ENCODE measurements around the gene PUM1.
A peak's percentile ranks its signal among the peaks of the same experiment; 100 is the strongest.
"Not testable (repeated sequence)": the region's sequence is repeated elsewhere in the genome, so short reads cannot be mapped to it uniquely, and the experiment has no call there.

Gene PUM1

DNA sequence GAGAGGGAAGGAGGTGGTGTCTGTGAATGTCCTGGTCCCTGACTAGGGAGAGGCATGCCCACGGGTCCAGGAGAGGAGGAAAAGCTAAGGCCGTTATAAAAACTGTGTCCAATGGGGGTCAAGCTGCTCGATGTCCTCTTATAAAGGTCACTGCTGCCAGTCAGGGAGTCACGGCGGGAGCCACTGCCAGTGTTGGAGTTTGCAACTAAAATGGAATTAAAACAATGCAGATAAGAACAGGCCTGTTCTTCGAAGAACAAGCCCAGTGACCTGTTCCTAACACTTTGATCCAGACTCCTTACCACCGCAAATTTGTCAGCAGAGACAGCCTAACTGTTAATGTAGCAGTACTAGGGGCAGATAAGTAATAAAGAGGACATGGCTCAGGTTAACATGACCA lies 100.8 kb downstream of the PUM1 start:
- Histone ChIP-seq H3K4me1 (ENCODE audit: control insufficient read depth, insufficient read depth, low read length) (peaks cover 7% of the 10 kb centered on the region), H3K27me3 (ENCODE audit: control insufficient read depth, insufficient read depth, low read length) (no peaks in the 10 kb centered on the region), H3K4me3 (ENCODE audit: low read length) (no peak overlapping the region), H3K9ac (ENCODE audit: low read length) (no peak overlapping the region), H3K27ac (ENCODE audit: low read depth, low read length) (no peak overlapping the region), H3K36me3 (ENCODE audit: control insufficient read depth, insufficient read depth, low read length) (peaks cover 41% of the 10 kb centered on the region)

DNA sequence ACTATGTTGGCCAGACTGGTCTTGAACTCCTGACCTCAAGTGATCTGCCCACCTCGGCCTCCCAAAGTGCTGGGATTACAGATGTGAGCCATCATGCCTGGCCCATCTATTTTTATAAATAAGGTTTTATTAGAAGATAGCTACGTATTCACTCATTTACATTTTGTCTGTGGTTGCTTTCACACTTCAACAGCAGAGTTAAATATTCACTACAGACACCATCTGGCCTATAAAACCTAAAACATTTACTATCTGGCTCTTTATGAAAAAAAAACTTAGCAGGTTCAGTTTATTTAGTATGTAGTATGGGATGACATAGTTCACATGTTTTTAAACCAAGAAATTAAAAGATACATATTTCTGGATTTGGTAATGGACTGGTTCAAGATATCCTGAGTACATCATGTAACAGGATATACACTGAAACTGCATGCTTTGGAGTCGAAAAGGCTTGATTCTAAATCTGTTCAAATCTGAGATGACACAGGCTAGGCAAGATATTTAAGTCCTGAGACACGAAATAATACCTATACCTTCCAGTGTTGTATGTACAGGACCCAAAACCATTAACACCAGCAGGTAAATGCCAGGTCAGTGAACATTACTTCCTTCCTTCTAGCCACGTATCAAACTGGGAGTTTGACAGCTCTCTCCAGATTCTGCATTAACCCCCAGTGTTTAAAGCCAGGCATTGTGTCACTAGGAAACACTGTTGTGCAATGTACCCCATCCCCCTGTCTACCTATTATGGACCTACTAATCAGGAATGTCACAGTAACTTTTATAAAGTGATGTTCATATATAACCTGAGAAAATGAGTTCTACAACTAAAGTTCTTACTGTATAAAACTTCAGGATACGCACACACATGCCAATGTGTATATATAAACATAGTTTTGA lies 102.7 kb downstream of the PUM1 start:
- Histone ChIP-seq H3K4me3 (ENCODE audit: low read length) (no peak overlapping the region), H3K36me3 (ENCODE audit: control insufficient read depth, insufficient read depth, low read length) (peaks cover 33% of the 10 kb centered on the region), H3K27me3 (ENCODE audit: control insufficient read depth, insufficient read depth, low read length) (no peaks in the 10 kb centered on the region), H3K27ac (ENCODE audit: low read depth, low read length) (no peak overlapping the region), H3K4me1 (ENCODE audit: control insufficient read depth, insufficient read depth, low read length) (peaks cover 7% of the 10 kb centered on the region), H3K9ac (ENCODE audit: low read length) (no peak overlapping the region)

DNA sequence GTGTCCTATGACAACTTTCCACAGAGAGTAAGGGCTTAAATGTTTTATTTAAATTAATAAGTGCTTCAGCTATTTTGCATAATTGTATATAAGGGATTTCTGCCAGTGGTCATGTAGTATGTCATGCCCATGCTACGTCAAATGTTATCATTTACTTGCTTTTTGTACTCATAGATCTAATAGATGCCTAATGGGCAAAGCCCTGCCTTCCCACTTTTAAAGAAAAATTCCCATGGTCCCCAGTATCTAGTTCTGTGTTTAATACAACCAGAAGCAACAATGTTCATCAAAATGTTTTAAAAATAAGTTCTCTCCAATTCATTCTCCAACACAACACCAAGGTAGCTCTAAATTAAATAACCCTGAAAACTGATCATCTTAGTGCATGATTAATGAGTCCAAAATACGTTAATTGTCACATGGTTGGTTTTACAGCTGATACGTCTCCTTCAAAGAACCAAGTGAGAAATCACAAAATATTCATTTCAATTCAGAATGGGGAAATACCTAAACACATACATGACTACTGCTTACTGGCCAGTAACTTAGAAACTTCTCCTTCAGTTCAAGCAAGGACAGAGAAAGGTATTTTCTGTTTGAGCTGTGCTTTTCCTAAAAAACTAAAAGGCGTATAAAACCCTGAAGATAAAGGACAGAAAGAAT lies 107.8 kb downstream of the PUM1 start:
- no peak overlapping the region for H3K9ac ChIP-seq (ENCODE audit: low read length)
- H3K4me3 ChIP-seq (ENCODE audit: low read length) = no peak overlapping the region
- peaks cover 11% of the 10 kb centered on the region for H3K36me3 ChIP-seq (ENCODE audit: control insufficient read depth, insufficient read depth, low read length)
- H3K27ac ChIP-seq (ENCODE audit: low read depth, low read length) = no peak overlapping the region
- H3K4me1 ChIP-seq (ENCODE audit: control insufficient read depth, insufficient read depth, low read length) = no peaks in the 10 kb centered on the region
- H3K27me3 ChIP-seq (ENCODE audit: control insufficient read depth, insufficient read depth, low read length) = no peaks in the 10 kb centered on the region

DNA sequence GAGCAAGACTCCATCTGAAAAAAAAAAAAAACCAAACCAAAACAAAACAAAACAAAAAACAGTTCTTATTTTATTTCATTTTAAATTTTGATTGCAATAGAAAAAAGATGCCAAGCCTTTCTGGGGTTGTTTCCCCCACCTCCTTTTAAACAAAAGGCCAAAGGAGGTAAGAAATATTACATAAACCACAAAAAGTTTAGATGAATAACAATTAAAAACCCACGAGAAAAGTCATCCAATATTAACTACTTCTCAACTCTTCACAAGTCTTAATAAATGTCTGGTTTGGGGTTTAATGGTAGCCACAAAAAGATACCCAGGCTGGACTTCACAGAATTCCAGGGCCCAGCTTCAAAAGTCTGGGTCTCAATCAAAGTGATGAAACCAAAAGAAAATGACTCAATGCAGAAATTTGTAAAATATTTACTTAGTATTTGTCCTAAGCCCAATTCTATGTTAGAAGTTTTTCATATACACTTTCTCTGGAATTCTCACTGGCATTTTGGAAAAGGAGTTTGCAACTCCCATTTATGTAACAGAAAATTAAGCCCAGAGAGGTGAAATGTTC lies 110.0 kb downstream of the PUM1 start:
- H3K27me3 ChIP-seq (ENCODE audit: control insufficient read depth, insufficient read depth, low read length) = no peaks in the 10 kb centered on the region
- H3K4me1 ChIP-seq (ENCODE audit: control insufficient read depth, insufficient read depth, low read length) = no peaks in the 10 kb centered on the region
- H3K27ac ChIP-seq (ENCODE audit: low read depth, low read length) = no peak overlapping the region
- no peak overlapping the region for H3K4me3 ChIP-seq (ENCODE audit: low read length)
- no peak overlapping the region for H3K9ac ChIP-seq (ENCODE audit: low read length)
- H3K36me3 ChIP-seq (ENCODE audit: control insufficient read depth, insufficient read depth, low read length) = peaks cover 21% of the 10 kb centered on the region

DNA sequence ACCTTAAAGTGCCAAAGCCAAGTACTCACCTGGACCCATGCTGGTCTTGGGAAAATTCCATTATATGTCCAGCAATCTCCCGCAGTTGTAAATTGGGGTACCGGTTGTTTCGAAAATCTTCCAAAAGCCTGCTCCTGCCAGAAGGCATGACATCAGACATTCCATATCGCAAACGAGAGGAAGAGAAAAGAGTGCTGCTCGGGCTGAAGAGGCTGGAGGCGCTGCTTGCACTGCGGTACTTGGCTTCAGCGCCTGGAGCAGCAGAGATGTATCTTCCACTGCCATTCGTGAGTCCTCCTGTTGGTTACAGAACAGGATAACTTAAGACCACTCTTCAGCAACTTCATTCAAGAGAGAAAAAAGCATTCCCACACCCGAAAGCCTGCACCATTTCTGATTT lies 111.8 kb downstream of the PUM1 start:
- Histone ChIP-seq H3K27me3 (ENCODE audit: control insufficient read depth, insufficient read depth, low read length) (no peaks in the 10 kb centered on the region), H3K27ac (ENCODE audit: low read depth, low read length) (no peak overlapping the region), H3K9ac (ENCODE audit: low read length) (no peak overlapping the region), H3K4me1 (ENCODE audit: control insufficient read depth, insufficient read depth, low read length) (no peaks in the 10 kb centered on the region), H3K36me3 (ENCODE audit: control insufficient read depth, insufficient read depth, low read length) (peaks cover 26% of the 10 kb centered on the region), H3K4me3 (ENCODE audit: low read length) (no peak overlapping the region)

DNA sequence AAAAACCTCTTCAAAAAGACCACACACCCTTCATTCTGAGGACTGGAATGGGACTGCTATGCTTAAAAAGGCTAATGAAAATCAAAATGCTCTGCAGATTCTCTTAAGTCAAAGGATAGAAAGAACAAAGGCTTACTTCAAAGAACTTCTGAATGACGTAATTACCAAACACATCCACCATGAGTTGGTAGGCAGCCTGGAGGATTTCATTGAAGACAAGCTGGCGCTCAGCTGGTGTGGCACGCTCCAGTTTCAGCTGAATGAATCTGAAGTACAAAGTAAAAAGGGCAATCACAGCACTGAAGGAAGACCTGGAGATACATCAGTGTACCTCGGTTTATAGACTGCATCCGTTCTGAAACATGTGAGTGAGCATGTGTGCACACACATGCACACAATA lies 113.4 kb downstream of the PUM1 start:
- H3K36me3 ChIP-seq (ENCODE audit: control insufficient read depth, insufficient read depth, low read length) = peaks cover 34% of the 10 kb centered on the region
- H3K27me3 ChIP-seq (ENCODE audit: control insufficient read depth, insufficient read depth, low read length) = no peaks in the 10 kb centered on the region
- H3K4me1 ChIP-seq (ENCODE audit: control insufficient read depth, insufficient read depth, low read length) = no peaks in the 10 kb centered on the region
- H3K9ac ChIP-seq (ENCODE audit: low read length) = no peak overlapping the region
- H3K4me3 ChIP-seq (ENCODE audit: low read length) = no peak overlapping the region
- H3K27ac ChIP-seq (ENCODE audit: low read depth, low read length) = peak overlapping the region; percentile 14

DNA sequence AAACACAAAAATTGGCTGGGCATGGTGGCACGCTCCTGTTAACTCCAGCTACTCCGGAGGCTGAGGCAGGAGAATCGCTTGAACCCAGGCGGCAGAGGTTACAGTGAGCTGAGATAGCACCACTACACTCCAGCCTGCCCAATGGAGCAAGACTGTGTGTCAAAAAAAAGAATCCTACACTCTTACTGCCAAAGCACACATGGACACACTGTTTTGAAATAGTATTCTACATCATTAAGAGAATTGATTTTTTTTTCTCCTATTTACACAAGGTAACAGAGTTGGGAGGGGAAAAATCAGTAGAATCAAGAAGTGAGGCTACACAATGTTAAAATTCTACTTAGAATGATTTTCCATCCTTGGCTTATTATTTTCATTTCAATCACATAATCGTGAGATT lies 114.8 kb downstream of the PUM1 start:
- H3K4me1 ChIP-seq (ENCODE audit: control insufficient read depth, insufficient read depth, low read length) = no peaks in the 10 kb centered on the region
- H3K27me3 ChIP-seq (ENCODE audit: control insufficient read depth, insufficient read depth, low read length) = no peaks in the 10 kb centered on the region
- no peak overlapping the region for H3K27ac ChIP-seq (ENCODE audit: low read depth, low read length)
- H3K4me3 ChIP-seq (ENCODE audit: low read length) = no peak overlapping the region
- no peak overlapping the region for H3K9ac ChIP-seq (ENCODE audit: low read length)
- peaks cover 35% of the 10 kb centered on the region for H3K36me3 ChIP-seq (ENCODE audit: control insufficient read depth, insufficient read depth, low read length)

DNA sequence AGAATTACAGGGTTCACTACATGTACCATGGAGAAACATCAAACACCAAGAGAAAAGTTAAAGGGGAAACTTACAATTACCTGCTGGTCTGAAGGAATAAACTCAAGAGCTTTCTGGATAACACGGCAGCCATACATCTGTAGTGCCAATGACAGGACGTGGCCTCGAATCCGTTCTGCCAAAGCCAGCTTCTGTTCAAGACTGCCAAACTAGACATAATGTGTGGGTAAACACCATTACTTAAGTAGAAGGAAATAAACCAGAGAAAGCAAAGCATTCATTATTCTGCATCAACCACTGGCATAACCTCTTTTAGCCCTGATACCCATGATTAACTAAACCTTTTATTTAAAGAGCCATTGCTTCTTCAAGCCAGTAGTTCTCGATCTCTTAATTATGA lies 115.5 kb downstream of the PUM1 start:
- Histone ChIP-seq H3K4me3 (ENCODE audit: low read length) (no peak overlapping the region), H3K4me1 (ENCODE audit: control insufficient read depth, insufficient read depth, low read length) (no peaks in the 10 kb centered on the region), H3K27me3 (ENCODE audit: control insufficient read depth, insufficient read depth, low read length) (no peaks in the 10 kb centered on the region), H3K9ac (ENCODE audit: low read length) (no peak overlapping the region), H3K27ac (ENCODE audit: low read depth, low read length) (no peak overlapping the region), H3K36me3 (ENCODE audit: control insufficient read depth, insufficient read depth, low read length) (peaks cover 35% of the 10 kb centered on the region)

DNA sequence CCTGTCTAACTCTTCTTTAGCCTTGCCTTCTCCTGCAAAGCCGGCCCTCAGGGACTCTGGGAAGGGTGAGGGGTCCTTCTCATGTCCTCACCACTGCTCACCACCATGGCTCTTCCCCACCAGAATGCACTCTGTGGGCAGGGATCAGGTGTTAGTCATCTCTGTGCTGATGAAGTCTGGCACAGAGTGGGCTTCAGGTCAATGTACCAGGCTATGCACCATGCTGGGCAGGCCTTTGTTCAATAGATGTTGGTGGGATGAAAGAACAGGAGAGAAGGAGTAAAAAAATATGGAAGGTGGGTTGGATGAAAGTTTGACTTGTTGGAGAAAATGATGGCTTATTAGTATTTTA lies 116.1 kb downstream of the PUM1 start:
- not testable (repeated sequence) for H3K27ac ChIP-seq (ENCODE audit: low read depth, low read length); H3K4me3 ChIP-seq (ENCODE audit: low read length); H3K4me1 ChIP-seq (ENCODE audit: control insufficient read depth, insufficient read depth, low read length); H3K9ac ChIP-seq (ENCODE audit: low read length); H3K27me3 ChIP-seq (ENCODE audit: control insufficient read depth, insufficient read depth, low read length)
- peaks cover 40% of the 10 kb centered on the region for H3K36me3 ChIP-seq (ENCODE audit: control insufficient read depth, insufficient read depth, low read length)

DNA sequence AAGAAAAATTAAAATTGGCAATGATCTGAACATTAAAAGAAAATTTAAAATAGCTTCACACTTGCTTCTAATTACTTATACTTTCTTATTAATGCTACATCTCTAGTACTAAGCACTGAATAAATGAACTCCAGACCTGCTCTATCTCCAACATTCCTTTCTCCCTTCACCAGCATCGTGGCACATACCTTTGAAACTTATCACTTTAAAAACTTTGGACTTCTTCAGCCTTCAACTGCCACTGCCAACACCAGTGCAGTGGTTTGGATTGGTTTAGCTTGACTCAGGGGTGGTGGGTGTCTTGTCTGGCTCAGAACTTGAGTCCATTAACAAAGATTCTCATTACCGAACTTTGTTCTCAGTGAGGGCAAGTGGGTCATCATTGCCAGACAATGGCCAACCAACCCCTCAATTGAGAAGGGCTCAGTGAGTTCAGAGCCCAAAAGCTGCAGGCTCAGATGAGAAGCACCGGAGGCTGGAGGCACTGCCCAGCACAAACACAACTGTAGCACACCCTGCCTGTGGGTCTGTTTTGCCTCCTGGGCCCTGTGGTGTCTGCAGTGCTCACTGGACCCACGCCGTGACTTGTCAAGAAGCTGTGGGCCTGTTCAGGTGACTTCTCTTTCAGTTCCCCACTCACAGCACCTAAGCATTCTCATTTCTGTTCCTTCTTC lies 116.6 kb downstream of the PUM1 start:
- not testable (repeated sequence) for H3K4me1 ChIP-seq (ENCODE audit: control insufficient read depth, insufficient read depth, low read length); H3K27me3 ChIP-seq (ENCODE audit: control insufficient read depth, insufficient read depth, low read length); H3K4me3 ChIP-seq (ENCODE audit: low read length); H3K27ac ChIP-seq (ENCODE audit: low read depth, low read length); H3K9ac ChIP-seq (ENCODE audit: low read length)
- peaks cover 36% of the 10 kb centered on the region for H3K36me3 ChIP-seq (ENCODE audit: control insufficient read depth, insufficient read depth, low read length)

DNA sequence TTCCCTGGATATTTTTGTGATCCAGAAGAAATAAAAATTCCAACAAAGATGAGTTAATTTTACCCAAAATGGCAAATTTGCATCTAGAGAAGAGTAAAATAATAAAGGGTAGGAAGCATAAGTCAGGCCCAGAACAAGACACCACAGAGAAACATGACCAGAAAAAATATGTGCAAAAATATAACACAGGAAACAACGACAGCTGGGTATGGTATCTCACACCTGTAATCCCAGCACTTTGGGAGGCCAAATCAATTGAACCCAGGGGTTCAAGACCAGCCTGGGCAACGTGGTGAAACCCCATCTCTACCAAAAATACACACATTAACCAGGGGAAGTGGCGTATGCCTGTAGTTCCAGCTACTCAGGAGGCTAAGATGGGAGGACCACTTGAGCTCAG lies 117.2 kb downstream of the PUM1 start:
- Histone ChIP-seq H3K27ac (ENCODE audit: low read depth, low read length) (no peak overlapping the region), H3K36me3 (ENCODE audit: control insufficient read depth, insufficient read depth, low read length) (peaks cover 31% of the 10 kb centered on the region), H3K9ac (ENCODE audit: low read length) (no peak overlapping the region), H3K4me3 (ENCODE audit: low read length) (no peak overlapping the region), H3K4me1 (ENCODE audit: control insufficient read depth, insufficient read depth, low read length) (no peaks in the 10 kb centered on the region), H3K27me3 (ENCODE audit: control insufficient read depth, insufficient read depth, low read length) (no peaks in the 10 kb centered on the region)

DNA sequence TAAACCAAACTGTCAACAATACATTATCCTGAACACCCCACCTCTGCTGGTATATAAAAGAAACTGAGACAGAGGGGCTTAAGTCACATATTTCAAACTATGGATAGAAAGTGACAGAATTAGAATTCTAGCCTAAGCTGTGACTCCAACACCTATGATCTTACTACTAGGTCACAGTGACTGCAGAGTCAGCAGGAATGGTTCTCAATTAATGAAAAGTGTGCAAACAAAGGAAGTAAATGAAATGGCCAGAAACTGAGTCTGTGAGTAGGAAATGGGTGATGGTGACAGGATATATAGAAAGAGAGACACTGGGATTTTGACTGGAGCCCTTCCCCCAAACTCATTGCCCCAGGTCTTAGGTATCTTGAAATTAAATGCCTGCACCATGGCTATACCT lies 118.3 kb downstream of the PUM1 start:
- no peaks in the 10 kb centered on the region for H3K27me3 ChIP-seq (ENCODE audit: control insufficient read depth, insufficient read depth, low read length)
- no peak overlapping the region for H3K4me3 ChIP-seq (ENCODE audit: low read length)
- no peak overlapping the region for H3K9ac ChIP-seq (ENCODE audit: low read length)
- H3K27ac ChIP-seq (ENCODE audit: low read depth, low read length) = no peak overlapping the region
- no peaks in the 10 kb centered on the region for H3K4me1 ChIP-seq (ENCODE audit: control insufficient read depth, insufficient read depth, low read length)
- peaks cover 36% of the 10 kb centered on the region for H3K36me3 ChIP-seq (ENCODE audit: control insufficient read depth, insufficient read depth, low read length)

Measured in rectal smooth muscle tissue (tissue), 1 donor.